Neural cell (in vitro differentiated cells): Measurements from ENCODE around the gene OSBPL8.

ENCODE experiments used
- CTCF ChIP-seq: fragments of 450-650 bp; IDR thresholded peaks from 2 replicates; pipeline ENCODE4 v1.5.1; 2014; ENCODE audit warnings: antibody characterized with exemption, mild to moderate bottlenecking, moderate library complexity; ENCODE audit not compliant: poor library complexity, severe bottlenecking
- EP300 ChIP-seq: fragments of 450-650 bp; conservative IDR thresholded peaks from 2 replicates; pipeline ENCODE4 v1.6.1; 2014; ENCODE audit warnings: antibody characterized with exemption, mild to moderate bottlenecking, moderate library complexity; ENCODE audit not compliant: poor library complexity, severe bottlenecking
- EZH2 ChIP-seq: fragments of 200-600, 300-800 bp; shearing (Covaris generic), sonication (generic); IDR thresholded peaks from 2 replicates; pipeline ENCODE4 v1.6.1; 2014; ENCODE audit warnings: antibody characterized with exemption, low read length, borderline replicate concordance, mild to moderate bottlenecking; ENCODE audit not compliant: insufficient read depth, poor library complexity, severe bottlenecking
- POLR2AphosphoS5 ChIP-seq: IDR thresholded peaks from 2 replicates; pipeline ENCODE4 v1.6.1; 2012
- RAD21 ChIP-seq: fragments of 450-650 bp; conservative IDR thresholded peaks from 2 replicates; pipeline ENCODE4 v1.6.1; 2014; ENCODE audit warnings: antibody characterized with exemption, mild to moderate bottlenecking, moderate library complexity
- REST ChIP-seq: IDR thresholded peaks from 2 replicates; pipeline ENCODE4 v1.6.1; 2012; ENCODE audit warnings: borderline replicate concordance

GRCh38 chr12:76426160-76426559, 133.4 kb downstream of the OSBPL8 start:
- no peak for TF ChIP-seq CTCF
- no peak for TF ChIP-seq POLR2AphosphoS5
- no peak for TF ChIP-seq EP300
- TF ChIP-seq REST = no peak
- TF ChIP-seq RAD21 = no peak
- no peak for TF ChIP-seq EZH2
